GM19351 (cell line): ENCODE measurements around the gene NTN4.
"Not testable (repeated sequence)": the region's sequence is repeated elsewhere in the genome, so short reads cannot be mapped to it uniquely, and the experiment has no call there.

Experiments used
- ATAC-seq: cut with Tn5 transposase; IDR thresholded peaks from one replicate; pipeline ENCODE4 v1.9.1; 2021; ENCODE audit warnings: mild to moderate bottlenecking, moderate library complexity; ENCODE audit not compliant: unreplicated experiment

Gene NTN4

GRCh38 chr12:95629392-95629791 lies 161.2 kb downstream of the NTN4 start:
- ATAC-seq = no peak

- no peak for ATAC-seq
These were observed 163.7 kb downstream of the NTN4 start for GRCh38 chr12:95626854-95627253.

GRCh38 chr12:95625012-95625411 lies 165.6 kb downstream of the NTN4 start:
- ATAC-seq = no peak

GRCh38 chr12:95624589-95624988 lies 166.0 kb downstream of the NTN4 start:
- ATAC-seq = no peak

- ATAC-seq = no peak
These were observed 166.9 kb downstream of the NTN4 start for GRCh38 chr12:95623554-95624170.

GRCh38 chr12:95622879-95623278 lies 167.7 kb downstream of the NTN4 start:
- no peak for ATAC-seq

GRCh38 chr12:95621725-95622124 lies 168.8 kb downstream of the NTN4 start:
- ATAC-seq = no peak

- no peak for ATAC-seq
These were observed 170.4 kb downstream of the NTN4 start for GRCh38 chr12:95620171-95620570.

- not testable (repeated sequence) for ATAC-seq
These were observed 174.1 kb downstream of the NTN4 start for GRCh38 chr12:95616470-95616869.

GRCh38 chr12:95615749-95616148 lies 174.8 kb downstream of the NTN4 start:
- ATAC-seq = no peak

GRCh38 chr12:95614390-95614982 lies 176.1 kb downstream of the NTN4 start:
- ATAC-seq = no peak

GRCh38 chr12:95613021-95613420 lies 177.5 kb downstream of the NTN4 start:
- ATAC-seq = no peak

GRCh38 chr12:95611676-95612309 lies 178.8 kb downstream of the NTN4 start:
- no peak for ATAC-seq

- no peak for ATAC-seq
These were observed 182.1 kb downstream of the NTN4 start for GRCh38 chr12:95608252-95609033.
